ENCODE data around the gene GAPDHS.

- TF ChIP-seq POLR2A (IDR thresholded peaks at IDR 0.05) (no peak), POLR2AphosphoS5 (IDR thresholded peaks at IDR 0.05; ENCODE audit: insufficient read depth in 1 of 2, low read depth in 1 of 2) (no peak)
- TF ChIP-seq, protein P1, sequence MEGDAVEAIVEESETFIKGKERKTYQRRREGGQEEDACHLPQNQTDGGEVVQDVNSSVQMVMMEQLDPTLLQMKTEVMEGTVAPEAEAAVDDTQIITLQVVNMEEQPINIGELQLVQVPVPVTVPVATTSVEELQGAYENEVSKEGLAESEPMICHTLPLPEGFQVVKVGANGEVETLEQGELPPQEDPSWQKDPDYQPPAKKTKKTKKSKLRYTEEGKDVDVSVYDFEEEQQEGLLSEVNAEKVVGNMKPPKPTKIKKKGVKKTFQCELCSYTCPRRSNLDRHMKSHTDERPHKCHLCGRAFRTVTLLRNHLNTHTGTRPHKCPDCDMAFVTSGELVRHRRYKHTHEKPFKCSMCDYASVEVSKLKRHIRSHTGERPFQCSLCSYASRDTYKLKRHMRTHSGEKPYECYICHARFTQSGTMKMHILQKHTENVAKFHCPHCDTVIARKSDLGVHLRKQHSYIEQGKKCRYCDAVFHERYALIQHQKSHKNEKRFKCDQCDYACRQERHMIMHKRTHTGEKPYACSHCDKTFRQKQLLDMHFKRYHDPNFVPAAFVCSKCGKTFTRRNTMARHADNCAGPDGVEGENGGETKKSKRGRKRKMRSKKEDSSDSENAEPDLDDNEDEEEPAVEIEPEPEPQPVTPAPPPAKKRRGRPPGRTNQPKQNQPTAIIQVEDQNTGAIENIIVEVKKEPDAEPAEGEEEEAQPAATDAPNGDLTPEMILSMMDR (IDR thresholded peaks at IDR 0.05), result no peak
Measured at GRCh38 chr19:35545855-35546381, 12.7 kb downstream of the GAPDHS start.

All from vagina (tissue), 2 donors.